LNCaP clone FGC (cell line): Measurements from ENCODE around the gene RPL7L1.

Experiments
- DNase-seq: peaks from one replicate; pipeline ENCODE4 v3.0.0-alpha.2; 2011; ENCODE audit warnings: low read depth
- H3K4me3 ChIP-seq: 2 replicates; pipeline ENCODE4 v1.5.1; 2011; ENCODE audit warnings: mild to moderate bottlenecking, low read depth, low read length, control low read depth
- CTCF ChIP-seq: IDR thresholded peaks from 2 replicates; pipeline ENCODE4 v1.5.1; 2012; ENCODE audit warnings: mild to moderate bottlenecking; ENCODE audit not compliant: control insufficient read depth, insufficient read depth; ENCODE audit errors: extremely low read depth

Gene RPL7L1

GRCh38 chr6:42879372-42880239, at the start of gene RPL7L1:
Gene RPL7L1, plus strand, starts transcription at chr6:42879616. Its CDS starts 295 bp downstream, at chr6:42879911.
- peak within 1 kb of the TSS; percentile 98 for H3K4me3 ChIP-seq
- no peak for TF ChIP-seq CTCF
- peak; percentile 62 for DNase-seq

GRCh38 chr6:42831237-42831636, 48.2 kb upstream of the RPL7L1 start:
- TF ChIP-seq CTCF: no peak
- H3K4me3 ChIP-seq: no peak overlapping the region
- DNase-seq: no peak

- no peak overlapping the region for H3K4me3 ChIP-seq
- DNase-seq: no peak
- TF ChIP-seq CTCF: no peak
These were observed 45.4 kb upstream of the RPL7L1 start for GRCh38 chr6:42834056-42834455.

GRCh38 chr6:42841844-42842584, 37.4 kb upstream of the RPL7L1 start:
- no peak overlapping the region for H3K4me3 ChIP-seq
- DNase-seq: no peak
- TF ChIP-seq CTCF: no peak

DNA sequence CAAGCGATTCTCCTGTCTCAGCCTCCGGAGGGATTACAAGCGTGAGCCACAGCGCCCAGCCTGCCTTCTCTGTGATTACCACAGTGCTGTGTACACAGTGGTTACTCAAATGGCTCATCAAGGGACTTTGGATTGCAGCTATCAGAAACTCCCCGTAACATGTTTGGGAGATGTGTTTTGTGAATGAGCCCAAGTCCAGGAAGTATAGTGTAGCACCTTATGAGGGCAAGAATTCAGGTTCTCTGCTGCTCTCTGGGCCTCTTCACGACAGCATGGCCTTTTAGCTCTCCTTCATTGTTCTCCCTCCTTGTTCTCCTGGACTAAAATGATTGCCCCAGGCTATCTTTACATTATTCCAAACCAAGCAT, 34.1 kb upstream of the RPL7L1 start:
- DNase-seq: no peak
- H3K4me3 ChIP-seq: no peak overlapping the region
- no peak for TF ChIP-seq CTCF

GRCh38 chr6:42846505-42846904, 32.9 kb upstream of the RPL7L1 start:
- no peak for TF ChIP-seq CTCF
- H3K4me3 ChIP-seq: no peak overlapping the region
- DNase-seq: no peak
